ENCODE measurements around the gene USP43. TPM values are rescaled to one million over a fixed set of nuclear protein-coding genes. Genes with fewer than 3 reads are reported as not detected.

Gene USP43
- total RNA-seq, 1 experiment from 2014 or later: 0.34 TPM

DNA sequence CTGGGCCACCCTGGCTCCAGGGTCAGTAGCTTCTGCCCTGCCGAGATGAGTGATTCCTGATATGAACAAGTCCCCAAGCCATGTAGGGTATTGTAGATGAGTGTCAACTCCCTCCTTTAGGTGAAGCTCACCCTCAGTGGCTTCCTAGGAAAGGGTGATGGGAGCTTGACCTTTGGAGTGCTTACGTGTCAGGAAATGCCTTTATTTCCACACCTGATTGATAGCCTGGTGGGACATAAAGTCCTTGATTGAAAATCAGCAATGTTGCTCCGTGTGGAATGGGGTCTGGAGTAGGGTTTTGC, 58.4 kb downstream of the USP43 start:
- POLR2A ChIA-PET (ENCODE audit: low non-redundant PET): no interaction called here
- no TSS peak for BruUV-seq (replicated peaks)
- no peaks in the 10 kb centered on the region for H3K27me3 ChIP-seq (replicated peaks; ENCODE audit: insufficient read depth, low read depth, low read length, poor library complexity)

DNA sequence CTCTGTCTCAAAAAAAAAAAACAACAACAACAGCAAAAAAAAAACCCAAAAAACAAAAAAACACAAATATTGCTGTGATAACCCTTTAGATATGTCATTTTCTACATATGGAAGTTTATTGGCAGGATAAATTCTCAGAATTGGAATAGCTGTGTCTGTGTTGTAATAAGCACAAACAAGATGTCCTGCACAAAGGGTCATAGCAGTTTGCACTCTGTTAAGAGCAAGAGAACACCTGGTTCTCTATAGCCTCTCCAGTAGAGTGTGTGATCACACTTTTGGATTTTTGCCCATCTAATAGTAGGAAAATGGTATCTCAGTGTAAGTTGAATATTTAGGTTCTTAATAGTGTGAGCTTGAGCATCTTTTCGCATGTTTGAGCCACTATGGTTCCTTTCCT, 60.4 kb downstream of the USP43 start:
- H3K27ac ChIP-seq (ENCODE audit: low read depth, low read length, poor library complexity, severe bottlenecking): no peak overlapping the region
- ChIA-PET POLR2A (ENCODE audit: low non-redundant PET) (no interaction called here), CTCF (no interaction called here)
- no peak for DNase-seq (ENCODE audit: low spot score)
- H3K9me3 ChIP-seq (ENCODE audit: low read depth, low read length, poor library complexity, severe bottlenecking): no peaks in the 10 kb centered on the region
- H3K36me3 ChIP-seq (ENCODE audit: insufficient read depth, low read length, poor library complexity, severe bottlenecking): no peaks in the 10 kb centered on the region
- peaks cover 2% of the 10 kb centered on the region for H3K27me3 ChIP-seq (replicated peaks; ENCODE audit: insufficient read depth, low read depth, low read length, poor library complexity)
- no peak overlapping the region for H3K4me3 ChIP-seq (ENCODE audit: low read depth, low read length, poor library complexity, severe bottlenecking)
- intact Hi-C loops (cut with micrococcal nuclease; ENCODE audit: unreplicated experiment): no loop called here
- TF ChIP-seq EZH2 (IDR thresholded peaks at IDR 0.05; ENCODE audit: borderline replicate concordance, low read depth, low read length, poor library complexity, severe bottlenecking): no peak
- no peak for TF ChIP-seq CTCF (conservative IDR thresholded peaks at IDR 0.05; ENCODE audit: low read depth, low read length)
- no peaks in the 10 kb centered on the region for H3K4me1 ChIP-seq (ENCODE audit: insufficient read depth, low read length, poor library complexity, severe bottlenecking)
- BruUV-seq (replicated peaks): no TSS peak

More for the DNA sequence above, 58.4 kb downstream of the USP43 start:
- Histone ChIP-seq H3K27ac (ENCODE audit: low read depth, low read length, poor library complexity, severe bottlenecking) (no peak overlapping the region), H3K4me1 (ENCODE audit: insufficient read depth, low read length, poor library complexity, severe bottlenecking) (no peaks in the 10 kb centered on the region), H3K9me3 (ENCODE audit: low read depth, low read length, poor library complexity, severe bottlenecking) (no peaks in the 10 kb centered on the region), H3K36me3 (ENCODE audit: insufficient read depth, low read length, poor library complexity, severe bottlenecking) (no peaks in the 10 kb centered on the region), H3K4me3 (ENCODE audit: low read depth, low read length, poor library complexity, severe bottlenecking) (no peak overlapping the region)
- TF ChIP-seq EZH2 (IDR thresholded peaks at IDR 0.05; ENCODE audit: borderline replicate concordance, low read depth, low read length, poor library complexity, severe bottlenecking): no peak
- no peak for TF ChIP-seq CTCF (conservative IDR thresholded peaks at IDR 0.05; ENCODE audit: low read depth, low read length)
- CTCF ChIA-PET: no interaction called here
- no peak for DNase-seq (ENCODE audit: low spot score)
- intact Hi-C loops (cut with micrococcal nuclease; ENCODE audit: unreplicated experiment): no loop called here

GRCh38 chr17:9707948-9708347, 62.6 kb downstream of the USP43 start:
- intact Hi-C loops (cut with micrococcal nuclease; ENCODE audit: unreplicated experiment): no loop called here
- ChIA-PET CTCF (no interaction called here), POLR2A (ENCODE audit: low non-redundant PET) (no interaction called here)
- BruUV-seq (replicated peaks): no TSS peak
- no peak for TF ChIP-seq EZH2 (IDR thresholded peaks at IDR 0.05; ENCODE audit: borderline replicate concordance, low read depth, low read length, poor library complexity, severe bottlenecking)
- no peaks in the 10 kb centered on the region for H3K4me1 ChIP-seq (ENCODE audit: insufficient read depth, low read length, poor library complexity, severe bottlenecking)
- no peak for DNase-seq (ENCODE audit: low spot score)
- H3K27me3 ChIP-seq (replicated peaks; ENCODE audit: insufficient read depth, low read depth, low read length, poor library complexity): peaks cover 4% of the 10 kb centered on the region
- H3K9me3 ChIP-seq (ENCODE audit: low read depth, low read length, poor library complexity, severe bottlenecking): no peaks in the 10 kb centered on the region
- no peaks in the 10 kb centered on the region for H3K36me3 ChIP-seq (ENCODE audit: insufficient read depth, low read length, poor library complexity, severe bottlenecking)
- no peak overlapping the region for H3K4me3 ChIP-seq (ENCODE audit: low read depth, low read length, poor library complexity, severe bottlenecking)
- no peak overlapping the region for H3K27ac ChIP-seq (ENCODE audit: low read depth, low read length, poor library complexity, severe bottlenecking)

GRCh38 chr17:9714801-9715200, 69.5 kb downstream of the USP43 start:
- intact Hi-C loops (cut with micrococcal nuclease; ENCODE audit: unreplicated experiment): no loop called here

More at GRCh38 chr17:9714801-9715200, 69.5 kb downstream of the USP43 start:
- no TSS peak for BruUV-seq (replicated peaks)
- no peak overlapping the region for H3K27ac ChIP-seq (ENCODE audit: low read depth, low read length, poor library complexity, severe bottlenecking)
- no peak overlapping the region for H3K4me3 ChIP-seq (ENCODE audit: low read depth, low read length, poor library complexity, severe bottlenecking)
- POLR2A ChIA-PET (ENCODE audit: low non-redundant PET): no interaction called here
- DNase-seq (ENCODE audit: low spot score): no peak
- H3K9me3 ChIP-seq (ENCODE audit: low read depth, low read length, poor library complexity, severe bottlenecking): no peaks in the 10 kb centered on the region
- no peaks in the 10 kb centered on the region for H3K36me3 ChIP-seq (ENCODE audit: insufficient read depth, low read length, poor library complexity, severe bottlenecking)
- TF ChIP-seq CTCF (conservative IDR thresholded peaks at IDR 0.05; ENCODE audit: low read depth, low read length) (no peak), EZH2 (IDR thresholded peaks at IDR 0.05; ENCODE audit: borderline replicate concordance, low read depth, low read length, poor library complexity, severe bottlenecking) (no peak)
- CTCF ChIA-PET: no interaction called here
- H3K4me1 ChIP-seq (ENCODE audit: insufficient read depth, low read length, poor library complexity, severe bottlenecking): no peaks in the 10 kb centered on the region
- peaks cover 4% of the 10 kb centered on the region for H3K27me3 ChIP-seq (replicated peaks; ENCODE audit: insufficient read depth, low read depth, low read length, poor library complexity)
